ENCODE measurements around the gene NCEH1.
A peak's percentile ranks its signal among the peaks of the same experiment; 100 is the strongest.
"Not testable (repeated sequence)": the region's sequence is repeated elsewhere in the genome, so short reads cannot be mapped to it uniquely, and the experiment has no call there.

The NCEH1 gene

DNA sequence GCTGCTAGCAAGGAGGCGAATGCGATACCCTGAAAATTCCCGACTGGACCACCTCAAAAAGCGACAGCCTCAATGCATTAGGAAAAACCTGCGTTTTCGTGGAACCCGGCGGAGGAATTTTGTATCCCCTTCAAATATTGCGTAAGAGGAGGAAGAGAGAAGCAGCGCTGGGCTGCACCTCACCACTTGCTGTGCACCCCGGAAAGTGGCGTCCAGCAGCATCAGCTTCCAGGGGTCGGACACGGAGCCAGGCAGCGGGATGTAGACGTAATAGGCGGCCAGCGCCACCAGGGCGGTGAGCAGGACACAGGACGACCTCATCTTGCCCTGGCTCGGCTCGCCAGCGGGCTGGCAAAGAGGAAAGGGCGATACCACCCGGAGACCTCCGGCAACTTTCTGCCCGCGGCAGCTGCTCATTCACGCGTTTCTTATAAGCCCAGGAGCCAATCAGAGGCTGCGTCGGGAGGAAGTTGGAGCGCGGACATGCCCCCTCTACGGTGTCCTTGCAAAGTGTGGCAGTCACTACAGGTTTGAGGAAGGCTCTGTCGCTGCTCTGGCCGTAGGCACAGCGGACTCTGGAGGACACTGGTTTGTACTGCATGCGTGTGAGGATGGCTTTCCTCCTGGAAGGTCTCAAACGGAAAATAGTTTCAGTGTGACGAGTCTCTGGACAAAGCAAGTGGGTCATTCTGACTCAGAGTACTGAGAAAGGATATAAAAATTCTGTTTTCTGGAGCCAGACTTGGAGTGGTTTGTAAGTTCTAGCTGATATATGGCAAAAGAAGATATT, at the start of gene NCEH1:
Gene NCEH1, minus strand, starts transcription at position 404 of the 790 bp plus-strand sequence. Its CDS starts 83 bp downstream, at position 321.
- peak; percentile 96 for DNase-seq

DNA sequence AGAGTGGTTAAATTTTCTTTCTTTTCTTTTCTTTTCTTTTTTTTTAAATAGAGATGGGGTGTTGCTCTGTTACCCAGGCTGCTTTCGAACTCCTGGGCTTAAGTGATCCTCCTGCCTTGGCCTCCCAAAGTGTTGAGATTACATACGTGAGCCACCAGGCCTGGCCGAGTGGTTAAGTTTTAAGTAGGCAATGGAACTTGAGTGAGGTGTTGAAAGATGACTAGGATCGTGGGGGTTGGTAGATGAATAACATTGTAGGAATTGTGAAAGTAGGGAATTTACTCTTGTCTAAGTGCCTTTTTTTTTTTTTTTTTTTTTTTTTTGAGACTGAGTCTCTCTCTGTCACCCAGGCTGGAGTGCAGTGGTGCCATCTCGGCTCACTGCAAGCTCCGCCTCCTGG, 49.5 kb upstream of the NCEH1 start:
- DNase-seq, result peak; percentile 44

DNA sequence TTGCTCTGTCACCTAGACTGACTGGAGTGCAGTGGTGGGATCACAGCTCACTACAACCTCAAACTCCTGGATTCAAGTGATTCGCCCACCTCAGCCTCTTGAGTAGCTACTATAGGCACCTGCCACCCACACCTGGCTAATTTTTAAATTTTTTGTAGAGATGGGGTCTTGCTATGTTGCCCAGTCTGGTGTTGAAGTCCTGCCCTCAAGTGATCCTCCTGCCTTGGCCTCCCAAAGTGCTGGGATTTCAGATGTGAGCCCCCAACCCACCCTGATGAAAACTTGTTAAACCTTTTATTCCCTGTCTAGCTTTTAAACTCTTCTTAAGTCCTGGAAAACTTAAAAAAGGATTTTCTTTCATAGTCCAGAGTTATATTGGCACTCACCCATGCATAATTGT, 42.3 kb upstream of the NCEH1 start:
- no peak for DNase-seq

DNA sequence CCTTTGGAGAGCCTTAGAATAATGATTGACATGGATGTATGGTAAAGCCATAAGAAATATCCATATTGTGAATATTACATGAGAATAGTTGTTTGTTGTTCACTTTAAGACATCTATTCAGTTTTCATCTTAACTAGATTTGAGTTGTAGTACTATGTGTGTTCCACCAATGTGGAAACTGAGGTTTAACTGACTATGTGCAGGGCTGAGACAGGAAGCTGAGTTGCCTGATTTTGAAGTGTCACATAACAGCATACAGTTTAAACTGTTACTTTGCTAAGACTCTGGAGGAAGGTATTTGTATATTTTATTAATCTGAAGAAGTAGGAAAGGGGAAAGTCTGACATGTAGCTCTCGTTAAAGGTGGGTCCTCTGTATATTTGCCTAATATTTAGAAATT, 41.8 kb upstream of the NCEH1 start:
- no peak for DNase-seq

- peak; percentile 35 for DNase-seq
These were observed 40.4 kb upstream of the NCEH1 start for GRCh38 chr3:172751175-172751704.

- DNase-seq, result peak; percentile 99
These were observed 39.7 kb upstream of the NCEH1 start, which contains the start of gene ECT2 for GRCh38 chr3:172750368-172751174. Gene ECT2 (plus strand): TSS chr3:172750726. CDS start chr3:172754531, 3,805 bp downstream.

GRCh38 chr3:172750069-172750367, 39.2 kb upstream of the NCEH1 start:
- DNase-seq, result no peak

DNA sequence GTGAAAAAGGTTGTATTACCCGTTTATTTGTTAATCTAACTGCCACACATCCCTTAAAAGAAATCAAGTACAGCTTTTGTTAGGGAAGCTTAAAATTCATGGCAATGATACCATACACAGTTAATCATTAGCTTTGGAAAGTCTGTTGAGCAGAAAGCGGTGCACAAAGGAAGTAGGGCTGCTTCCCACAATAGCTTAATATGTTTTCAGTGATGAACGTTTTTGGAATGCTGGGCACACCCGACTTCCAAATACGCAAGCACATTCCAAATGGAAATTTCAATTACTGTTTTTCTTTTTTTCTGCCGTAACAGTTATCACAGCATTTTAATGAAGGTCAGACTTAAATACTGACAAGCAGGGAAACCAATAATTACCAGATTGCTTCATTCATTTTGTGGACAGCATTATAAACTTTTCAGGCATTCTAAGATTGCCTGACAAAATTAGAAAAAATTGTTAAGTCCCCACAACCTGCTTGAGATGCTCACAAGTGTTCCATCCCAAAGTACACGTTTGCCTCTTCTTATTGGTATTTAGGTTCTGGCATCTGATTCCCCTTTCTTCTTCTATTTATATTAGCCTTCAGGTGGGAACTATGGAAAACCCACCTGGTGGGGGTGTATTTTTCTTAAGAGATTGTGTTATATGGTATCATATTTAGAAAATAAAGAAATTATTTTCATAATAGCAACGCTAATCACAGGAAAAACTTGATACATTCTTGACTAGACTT, 38.5 kb upstream of the NCEH1 start:
- no peak for DNase-seq

DNA sequence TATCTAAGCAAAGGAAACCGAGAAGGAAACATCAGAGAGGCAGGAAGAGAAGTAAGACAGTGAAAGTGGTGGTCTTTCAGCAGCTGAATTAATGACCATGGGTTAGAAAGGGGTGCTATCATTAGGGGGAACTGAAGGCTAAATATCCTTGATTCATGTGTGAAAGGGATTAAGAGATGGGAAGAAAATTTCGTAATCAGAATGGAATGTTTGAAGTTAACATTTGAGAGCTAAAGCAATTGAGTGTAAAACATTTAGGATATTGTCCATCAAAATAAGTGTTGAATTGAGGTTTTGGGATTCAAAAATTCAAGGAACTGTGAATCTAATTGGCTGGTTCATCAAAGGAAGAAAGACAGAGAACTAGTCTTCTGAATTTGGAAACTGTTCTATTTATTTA, 35.6 kb upstream of the NCEH1 start:
- no peak for DNase-seq

DNA sequence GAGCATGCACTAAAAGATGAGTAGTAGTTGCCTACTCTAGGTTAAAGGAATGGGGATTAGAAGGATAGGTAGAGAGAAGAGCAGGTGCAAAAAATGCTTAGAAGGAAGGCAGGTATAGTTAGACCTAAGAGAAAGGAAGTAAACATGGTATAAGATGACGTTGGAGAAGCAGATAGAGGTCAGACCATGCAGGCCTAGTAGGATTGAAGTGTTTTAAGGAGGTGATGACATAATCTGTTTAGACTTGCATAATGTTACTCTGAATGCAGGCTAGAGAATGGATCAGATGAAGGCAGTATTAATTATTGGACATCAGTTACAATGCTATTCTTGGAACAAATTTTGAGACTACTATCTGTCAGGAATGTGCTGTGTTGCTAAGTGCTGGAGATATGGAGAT, 28.6 kb upstream of the NCEH1 start:
- no peak for DNase-seq

DNA sequence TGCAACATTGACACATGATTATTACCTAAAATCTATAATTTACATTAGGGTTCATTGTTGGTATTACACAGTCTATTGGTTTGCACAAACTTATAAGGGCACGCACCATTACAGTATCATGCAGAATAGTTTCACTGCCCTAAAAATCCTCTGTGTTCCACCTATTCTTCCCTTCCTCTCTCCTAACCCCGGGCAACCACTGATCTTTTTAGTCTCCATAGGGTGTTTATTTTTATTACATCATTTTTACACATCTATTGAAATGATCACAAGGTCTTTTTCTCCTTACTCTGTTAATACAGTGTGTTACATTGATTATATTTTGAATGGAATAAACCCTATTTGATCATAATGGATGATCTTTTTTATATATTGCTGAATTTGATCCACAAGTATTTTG, 24.1 kb upstream of the NCEH1 start:
- no peak for DNase-seq

GRCh38 chr3:172726380-172726779, 15.5 kb upstream of the NCEH1 start:
- peak; percentile 49 for DNase-seq

DNA sequence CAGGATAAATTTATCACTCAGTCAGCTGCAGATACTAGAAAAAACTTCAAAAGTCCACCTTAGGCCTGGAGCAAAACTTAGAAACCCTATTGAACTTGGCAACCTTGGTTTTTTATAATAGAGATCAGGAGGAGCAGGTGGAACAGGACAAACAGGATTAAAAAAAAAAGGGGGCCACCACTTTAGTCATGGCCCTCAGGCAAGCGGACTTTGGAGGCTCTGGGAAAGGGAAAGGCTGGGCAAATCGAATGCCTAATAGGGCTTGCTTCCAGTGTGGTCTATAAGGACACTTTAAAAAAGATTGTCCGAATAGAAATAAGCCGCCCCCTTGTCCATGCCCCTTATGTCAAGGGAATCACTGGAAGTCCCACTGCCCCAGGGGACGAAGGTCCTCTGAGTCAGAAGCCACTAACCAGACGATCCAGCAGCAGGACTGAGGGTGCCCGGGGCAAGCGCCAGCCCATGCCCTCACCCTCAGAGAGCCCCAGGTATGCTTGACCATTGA, 11.7 kb upstream of the NCEH1 start:
- DNase-seq, result not testable (repeated sequence)

- DNase-seq, result no peak
These were observed 6.7 kb upstream of the NCEH1 start for GRCh38 chr3:172717493-172718088.

- peak; percentile 79 for DNase-seq
These were observed 5.6 kb upstream of the NCEH1 start for GRCh38 chr3:172716476-172716875.

DNA sequence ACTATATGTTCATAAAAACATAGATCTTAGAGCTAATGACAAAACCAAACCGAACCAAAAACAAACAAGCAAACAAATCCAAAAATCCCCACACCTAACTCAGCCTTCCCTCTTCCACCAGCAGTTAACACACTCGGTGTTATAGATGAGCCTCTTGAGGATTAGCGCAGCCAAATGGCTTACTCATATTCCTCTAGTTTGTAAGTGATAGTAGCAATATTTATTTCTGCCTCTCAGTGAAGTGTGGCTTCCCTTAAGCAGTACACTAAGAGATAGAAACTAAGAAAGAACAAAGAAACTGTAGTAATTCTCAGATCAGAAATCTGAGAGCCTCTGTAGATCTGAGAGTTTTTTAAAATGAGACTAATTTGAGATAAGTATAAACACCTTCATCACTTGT, 2.4 kb upstream of the NCEH1 start:
- DNase-seq, result no peak

DNA sequence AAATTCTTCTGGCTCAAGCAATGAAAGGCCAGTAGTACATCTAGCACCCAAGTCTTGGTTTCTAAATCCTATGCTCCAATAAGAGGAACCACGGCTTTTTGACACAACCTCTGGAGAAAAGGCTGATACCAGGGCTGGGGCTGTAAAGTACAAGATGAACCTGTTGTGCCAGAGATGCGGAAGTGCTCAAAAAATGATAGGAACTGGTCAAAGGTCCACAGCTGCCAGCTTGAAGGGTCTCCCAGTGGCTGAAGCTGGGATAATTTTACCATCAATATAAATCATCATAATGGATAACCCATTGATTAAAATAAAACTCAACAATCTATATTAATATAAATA, 558 bp upstream of the NCEH1 start:
- DNase-seq, result no peak

- peak; percentile 45 for DNase-seq
These were observed 848 bp downstream of the NCEH1 start for GRCh38 chr3:172709774-172710663.

DNA sequence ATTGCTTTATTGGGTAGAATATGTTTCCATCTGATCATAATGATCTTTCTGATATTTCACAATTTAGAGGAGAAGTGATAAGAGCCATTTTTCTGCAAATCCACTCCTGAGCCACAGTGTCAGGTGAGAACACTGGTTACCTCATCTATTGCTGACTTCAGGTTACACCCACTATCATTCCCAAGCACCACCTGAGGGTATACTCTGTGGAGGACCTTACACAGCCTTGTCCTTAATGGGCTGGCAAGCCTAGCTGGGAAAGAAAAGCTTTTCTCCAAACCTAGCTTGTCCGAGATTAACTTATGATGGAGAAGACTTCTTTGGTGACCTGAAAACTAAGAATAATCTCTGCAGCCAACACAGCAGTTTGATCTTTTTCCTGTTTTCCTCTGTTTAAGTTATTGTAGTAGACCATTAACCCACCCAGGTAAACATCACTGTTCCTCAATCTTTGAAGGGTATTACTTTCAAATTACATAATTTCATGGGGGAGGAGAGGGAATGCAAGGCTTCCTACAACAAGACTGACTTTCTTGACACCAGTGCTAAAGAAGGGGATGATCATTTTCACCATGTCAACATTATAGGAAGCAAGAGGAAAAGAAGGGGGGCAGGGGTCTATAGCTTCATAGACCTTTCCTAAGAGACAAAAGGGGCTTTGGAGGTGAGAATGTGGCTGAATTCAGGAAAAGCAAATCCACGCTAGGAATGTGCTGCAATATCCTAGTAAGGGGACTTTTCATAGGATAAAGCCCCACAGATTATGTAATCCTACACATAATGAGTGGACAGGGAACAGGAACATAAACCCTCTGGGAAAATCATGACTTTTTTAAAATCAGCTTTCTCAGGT, 1.7 kb downstream of the NCEH1 start:
- peak; percentile 30 for DNase-seq

- peak; percentile 32 for DNase-seq
These were observed 2.9 kb downstream of the NCEH1 start for GRCh38 chr3:172707967-172708366.

- DNase-seq, result peak; percentile 27
These were observed 3.8 kb downstream of the NCEH1 start for GRCh38 chr3:172707030-172707429.
